ENCODE results near the gene TBC1D32.
"Not testable (repeated sequence)": the region's sequence is repeated elsewhere in the genome, so short reads cannot be mapped to it uniquely, and the experiment has no call there.

DNA sequence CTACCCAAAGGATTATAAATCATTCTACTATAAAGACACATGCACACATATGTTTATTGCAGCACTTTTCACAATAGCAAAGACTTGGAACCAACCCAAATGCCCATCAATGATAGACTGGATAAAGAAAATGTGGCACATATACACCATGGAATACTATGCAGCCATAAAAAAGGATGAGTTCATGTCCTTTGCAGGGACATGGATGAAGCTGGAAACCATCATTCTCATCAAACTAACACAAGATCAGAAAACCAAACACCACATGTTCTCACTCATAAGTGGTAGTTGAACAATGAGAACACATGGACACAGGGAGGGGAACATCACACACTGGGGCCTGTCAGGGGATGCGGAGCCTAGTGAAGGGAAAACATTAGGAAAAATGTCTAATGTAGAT is 39.9 kb upstream of the TBC1D32 start:
- not testable (repeated sequence) for TF ChIP-seq CTCF, POLR2A (IDR thresholded peaks at IDR 0.05)
